ENCODE measurements around the gene ISCA1.
A peak's percentile ranks its signal among the peaks of the same experiment; 100 is the strongest.

ISCA1 gene

GRCh38 chr9:86288499-86289198 lies 6.3 kb upstream of the ISCA1 start:
- Histone ChIP-seq H3K4me1 (no peaks in the 10 kb centered on the region), H3K36me3 (ENCODE audit: control insufficient read depth, insufficient read depth, low read length) (no peaks in the 10 kb centered on the region), H3K4me2 (ENCODE audit: low read length) (no peak overlapping the region), H3K27ac (no peak overlapping the region), H2AFZ (no peak overlapping the region), H3K9me3 (ENCODE audit: control insufficient read depth, low read length) (no peaks in the 10 kb centered on the region), H3K79me2 (no peaks in the 10 kb centered on the region), H3K27me3 (ENCODE audit: control insufficient read depth, insufficient read depth, low read length) (no peaks in the 10 kb centered on the region), H3K4me3 (ENCODE audit: low read depth, low read length) (no peak overlapping the region), H3K9ac (no peak overlapping the region)
- TF ChIP-seq, protein P1, sequence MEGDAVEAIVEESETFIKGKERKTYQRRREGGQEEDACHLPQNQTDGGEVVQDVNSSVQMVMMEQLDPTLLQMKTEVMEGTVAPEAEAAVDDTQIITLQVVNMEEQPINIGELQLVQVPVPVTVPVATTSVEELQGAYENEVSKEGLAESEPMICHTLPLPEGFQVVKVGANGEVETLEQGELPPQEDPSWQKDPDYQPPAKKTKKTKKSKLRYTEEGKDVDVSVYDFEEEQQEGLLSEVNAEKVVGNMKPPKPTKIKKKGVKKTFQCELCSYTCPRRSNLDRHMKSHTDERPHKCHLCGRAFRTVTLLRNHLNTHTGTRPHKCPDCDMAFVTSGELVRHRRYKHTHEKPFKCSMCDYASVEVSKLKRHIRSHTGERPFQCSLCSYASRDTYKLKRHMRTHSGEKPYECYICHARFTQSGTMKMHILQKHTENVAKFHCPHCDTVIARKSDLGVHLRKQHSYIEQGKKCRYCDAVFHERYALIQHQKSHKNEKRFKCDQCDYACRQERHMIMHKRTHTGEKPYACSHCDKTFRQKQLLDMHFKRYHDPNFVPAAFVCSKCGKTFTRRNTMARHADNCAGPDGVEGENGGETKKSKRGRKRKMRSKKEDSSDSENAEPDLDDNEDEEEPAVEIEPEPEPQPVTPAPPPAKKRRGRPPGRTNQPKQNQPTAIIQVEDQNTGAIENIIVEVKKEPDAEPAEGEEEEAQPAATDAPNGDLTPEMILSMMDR (IDR thresholded peaks at IDR 0.05), result no peak

GRCh38 chr9:86287013-86287412 lies 4.7 kb upstream of the ISCA1 start:
- TF ChIP-seq, protein P1 (IDR thresholded peaks at IDR 0.05), result peak; percentile 13
- no peak overlapping the region for H2AFZ ChIP-seq
- no peaks in the 10 kb centered on the region for H3K36me3 ChIP-seq (ENCODE audit: control insufficient read depth, insufficient read depth, low read length)
- no peaks in the 10 kb centered on the region for H3K79me2 ChIP-seq
- H3K4me1 ChIP-seq, result no peaks in the 10 kb centered on the region
- H3K9me3 ChIP-seq (ENCODE audit: control insufficient read depth, low read length), result no peaks in the 10 kb centered on the region
- H3K9ac ChIP-seq, result no peak overlapping the region
- H3K27me3 ChIP-seq (ENCODE audit: control insufficient read depth, insufficient read depth, low read length), result no peaks in the 10 kb centered on the region
- no peak overlapping the region for H3K27ac ChIP-seq
- no peak overlapping the region for H3K4me2 ChIP-seq (ENCODE audit: low read length)
- no peak overlapping the region for H3K4me3 ChIP-seq (ENCODE audit: low read depth, low read length)

GRCh38 chr9:86286278-86286677 lies 3.9 kb upstream of the ISCA1 start:
- no peak overlapping the region for H2AFZ ChIP-seq
- no peak overlapping the region for H3K4me2 ChIP-seq (ENCODE audit: low read length)
- H3K79me2 ChIP-seq, result peaks cover 2% of the 10 kb centered on the region
- no peaks in the 10 kb centered on the region for H3K9me3 ChIP-seq (ENCODE audit: control insufficient read depth, low read length)
- no peak overlapping the region for H3K9ac ChIP-seq
- H3K36me3 ChIP-seq (ENCODE audit: control insufficient read depth, insufficient read depth, low read length), result no peaks in the 10 kb centered on the region
- H3K4me3 ChIP-seq (ENCODE audit: low read depth, low read length), result no peak overlapping the region
- H3K27me3 ChIP-seq (ENCODE audit: control insufficient read depth, insufficient read depth, low read length), result no peaks in the 10 kb centered on the region
- TF ChIP-seq, protein P1 (IDR thresholded peaks at IDR 0.05), result no peak
- no peak overlapping the region for H3K27ac ChIP-seq
- no peaks in the 10 kb centered on the region for H3K4me1 ChIP-seq

DNA sequence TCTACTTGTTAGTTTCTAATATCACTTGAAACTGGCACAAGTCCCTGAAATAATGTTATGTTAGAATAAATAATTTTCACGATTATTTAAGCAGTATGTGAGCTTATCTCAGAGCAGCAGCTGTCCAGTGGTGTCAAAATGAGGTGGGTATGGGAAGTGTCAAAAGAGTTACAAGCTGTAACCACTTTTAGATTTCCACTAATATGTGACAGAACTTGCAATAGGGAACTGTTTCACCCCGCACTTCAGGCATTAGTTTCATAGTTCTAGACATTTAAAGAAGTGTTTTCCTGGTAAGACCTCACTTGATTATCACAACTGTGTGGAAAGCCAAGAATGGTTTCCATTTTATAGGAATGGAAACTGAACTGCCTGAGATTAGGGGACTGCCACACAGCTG lies 2.9 kb upstream of the ISCA1 start:
- Histone ChIP-seq H3K9me3 (ENCODE audit: control insufficient read depth, low read length) (no peaks in the 10 kb centered on the region), H3K4me1 (no peaks in the 10 kb centered on the region), H3K9ac (no peak overlapping the region), H3K27me3 (ENCODE audit: control insufficient read depth, insufficient read depth, low read length) (no peaks in the 10 kb centered on the region), H3K79me2 (peaks cover 2% of the 10 kb centered on the region), H3K36me3 (ENCODE audit: control insufficient read depth, insufficient read depth, low read length) (no peaks in the 10 kb centered on the region), H3K27ac (no peak overlapping the region), H3K4me3 (ENCODE audit: low read depth, low read length) (no peak overlapping the region), H2AFZ (no peak overlapping the region), H3K4me2 (ENCODE audit: low read length) (no peak overlapping the region)
- TF ChIP-seq, protein P1 (IDR thresholded peaks at IDR 0.05), result no peak

DNA sequence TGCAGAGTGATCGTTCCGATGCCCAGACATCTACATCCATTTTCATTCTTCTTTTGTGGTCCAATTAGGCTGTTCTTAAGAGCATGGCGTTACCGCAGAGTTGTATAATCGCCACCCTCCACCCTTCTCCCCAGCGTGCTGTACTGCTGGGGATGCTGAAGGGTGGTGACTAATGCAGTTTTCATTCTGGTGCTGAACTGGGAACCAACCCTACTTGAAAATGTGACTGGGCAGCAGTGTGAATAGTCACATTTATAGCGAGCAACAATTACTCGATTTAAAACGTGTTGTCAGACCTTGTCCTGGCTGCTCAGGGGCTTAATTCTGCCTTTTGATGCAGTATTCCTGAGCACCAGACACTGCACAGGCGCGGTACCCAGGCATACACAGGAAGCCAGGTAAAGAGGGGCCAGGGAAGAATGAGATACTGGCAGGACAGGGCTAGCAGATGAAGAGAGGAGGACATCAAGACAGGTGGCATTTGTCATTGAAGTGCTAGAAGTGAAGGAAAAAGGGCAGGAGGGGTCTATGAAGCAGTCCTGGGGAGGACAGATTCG lies 719 bp upstream of the ISCA1 start:
- Histone ChIP-seq H3K9ac (no peak overlapping the region), H3K79me2 (peaks cover 9% of the 10 kb centered on the region), H2AFZ (peak overlapping the region; percentile 97), H3K36me3 (ENCODE audit: control insufficient read depth, insufficient read depth, low read length) (no peaks in the 10 kb centered on the region), H3K4me1 (no peaks in the 10 kb centered on the region), H3K27ac (peak overlapping the region; percentile 88), H3K4me2 (ENCODE audit: low read length) (peak overlapping the region; percentile 85), H3K4me3 (ENCODE audit: low read depth, low read length) (peak overlapping the region; percentile 90), H3K9me3 (ENCODE audit: control insufficient read depth, low read length) (no peaks in the 10 kb centered on the region), H3K27me3 (ENCODE audit: control insufficient read depth, insufficient read depth, low read length) (no peaks in the 10 kb centered on the region)
- TF ChIP-seq, protein P1 (IDR thresholded peaks at IDR 0.05), result no peak

All from parathyroid adenoma (tissue), 2 donors.